Measurements from ENCODE around the gene MEIS3.
"Not testable (repeated sequence)": the region's sequence is repeated elsewhere in the genome, so short reads cannot be mapped to it uniquely, and the experiment has no call there.

The MEIS3 gene

GRCh38 chr19:47415953-47416642, 3.2 kb downstream of the MEIS3 start:
- no peak for DNase-seq

GRCh38 chr19:47414469-47414868, 4.9 kb downstream of the MEIS3 start:
- DNase-seq (no peak), ATAC-seq (no peak)

More at GRCh38 chr19:47415953-47416642, 3.2 kb downstream of the MEIS3 start:
- no peak for ATAC-seq

- no peak for DNase-seq
- ATAC-seq, result no peak
Measured at GRCh38 chr19:47413941-47414340, 5.4 kb downstream of the MEIS3 start.

GRCh38 chr19:47411696-47412095, 7.6 kb downstream of the MEIS3 start:
- ATAC-seq, result not testable (repeated sequence)

DNA sequence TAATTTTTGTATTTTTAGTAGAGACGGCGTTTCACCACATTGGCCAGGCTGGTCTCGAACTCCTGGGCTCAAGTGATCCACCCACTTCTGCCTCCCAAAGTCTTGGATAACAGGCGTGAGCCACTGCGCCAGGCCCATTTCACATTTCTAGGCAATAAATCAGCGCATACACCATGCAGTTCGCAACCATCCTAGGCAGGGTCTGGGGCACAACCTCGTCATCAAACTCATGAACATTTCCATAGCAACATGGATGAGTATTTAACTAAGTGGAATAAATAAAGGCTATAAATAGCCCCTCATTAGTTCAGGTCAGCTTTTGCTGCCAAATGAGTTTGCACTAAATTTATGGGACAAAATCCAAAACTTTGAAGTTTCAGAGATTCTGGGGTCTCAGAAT, 8.2 kb downstream of the MEIS3 start:
- DNase-seq (no peak), ATAC-seq (no peak)

More at GRCh38 chr19:47411696-47412095, 7.6 kb downstream of the MEIS3 start:
- not testable (repeated sequence) for DNase-seq

DNA sequence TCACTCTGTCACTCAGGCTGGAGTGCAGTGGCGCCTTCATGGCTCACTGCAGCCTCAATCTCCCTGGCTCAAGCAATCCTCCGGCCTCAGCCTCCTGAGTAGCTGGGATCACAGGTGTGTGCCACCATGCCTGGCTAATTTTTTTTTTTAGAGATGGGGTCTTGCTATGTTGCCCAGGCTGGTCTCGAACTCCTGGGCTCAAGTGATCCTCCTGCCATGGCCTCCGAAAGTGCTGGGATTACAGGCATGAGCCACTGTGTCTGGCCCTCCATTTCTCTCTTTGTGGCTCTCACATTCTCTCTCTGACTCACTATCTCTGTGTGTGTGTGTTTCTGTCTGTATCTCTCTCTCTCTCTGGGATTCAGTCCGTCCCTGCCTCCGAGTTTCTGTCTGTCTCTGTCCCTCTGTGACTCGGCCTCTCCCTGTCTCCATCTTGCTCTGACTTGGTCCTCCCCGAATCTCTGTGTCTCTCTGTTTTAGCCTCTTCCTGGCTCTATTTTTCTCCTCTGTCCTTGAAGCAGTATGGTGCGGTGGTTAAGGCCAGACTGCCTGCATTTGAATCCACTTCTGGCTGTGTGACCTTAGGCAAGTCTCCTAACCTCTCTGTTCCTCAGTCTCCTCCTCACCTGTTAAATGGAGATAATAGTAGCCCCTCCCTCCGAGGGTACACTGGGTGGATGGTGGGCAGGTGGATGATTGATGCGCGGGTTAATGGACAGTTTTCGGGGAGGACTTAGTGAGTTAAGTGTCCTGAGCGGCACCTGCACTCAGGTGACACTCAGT, 11.0 kb downstream of the MEIS3 start:
- ATAC-seq, result no peak

GRCh38 chr19:47407417-47407774, 11.9 kb downstream of the MEIS3 start:
- DNase-seq, result no peak
- ATAC-seq, result no peak

More for the DNA sequence above, 11.0 kb downstream of the MEIS3 start:
- no peak for DNase-seq

GRCh38 chr19:47406711-47407416, 12.5 kb downstream of the MEIS3 start:
- ATAC-seq, result no peak

GRCh38 chr19:47405854-47406417, 13.4 kb downstream of the MEIS3 start:
- DNase-seq (no peak), ATAC-seq (no peak)

More at GRCh38 chr19:47406711-47407416, 12.5 kb downstream of the MEIS3 start:
- no peak for DNase-seq

DNA sequence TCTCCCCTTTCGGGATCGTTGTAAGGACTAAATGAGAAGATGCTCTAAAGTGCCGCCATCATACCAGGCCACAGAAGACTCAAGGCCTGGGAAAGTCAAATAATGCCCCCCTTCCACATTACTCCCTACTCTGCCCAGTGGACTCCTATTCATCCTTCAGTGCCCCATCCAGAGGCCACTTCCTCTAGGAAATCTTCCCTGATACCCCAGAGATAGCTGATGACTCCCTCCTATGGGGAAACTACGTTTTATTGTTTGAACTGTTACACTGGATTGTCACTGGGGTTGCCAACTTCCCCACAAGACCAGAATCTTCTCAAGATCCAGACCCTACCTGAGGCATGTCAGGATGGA, 14.2 kb downstream of the MEIS3 start:
- ATAC-seq (no peak), DNase-seq (no peak)

DNA sequence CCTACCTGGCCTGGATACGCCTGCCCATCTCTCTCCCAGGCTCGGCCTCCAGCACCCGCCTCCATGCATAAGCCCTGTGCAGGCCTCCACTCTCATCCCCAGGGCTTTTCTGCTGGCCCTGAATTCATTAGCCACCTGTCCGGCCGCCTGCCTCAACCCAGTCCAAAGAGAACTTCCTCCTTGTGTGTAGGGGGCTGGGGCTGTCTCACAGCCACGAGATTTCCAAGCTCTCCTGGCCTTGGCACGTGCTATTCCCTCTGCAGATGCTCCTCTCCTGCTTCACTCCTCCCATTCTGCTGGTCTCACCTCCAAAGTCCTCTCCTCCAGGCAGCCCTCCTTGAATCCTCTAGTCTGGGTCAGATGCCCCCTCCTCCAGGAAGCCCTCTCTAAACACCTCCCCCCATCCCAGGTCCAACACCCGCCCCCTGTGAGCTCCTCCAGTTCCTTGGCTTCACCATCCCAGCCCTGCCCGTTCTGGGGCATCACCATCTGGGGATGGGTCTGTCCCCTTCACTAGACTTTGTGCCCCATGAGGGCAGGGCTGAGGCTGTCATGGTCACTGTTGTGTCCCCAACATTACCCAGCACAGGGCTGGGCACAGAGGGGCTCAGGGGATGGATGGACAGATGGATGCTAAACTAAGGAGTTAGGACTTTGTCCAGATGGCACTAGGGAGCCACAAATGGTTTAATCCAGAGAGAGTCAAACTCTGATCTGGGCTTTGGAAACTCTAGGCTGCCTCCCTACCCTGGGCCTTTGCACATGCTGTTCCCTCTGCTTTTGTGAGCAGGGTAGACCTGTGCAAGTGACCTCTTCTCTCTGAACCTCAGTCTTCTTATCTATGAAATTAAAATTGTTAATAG, 14.8 kb downstream of the MEIS3 start:
- DNase-seq, result no peak
- peak; percentile 10 for ATAC-seq

GRCh38 chr19:47402504-47402903, 16.8 kb downstream of the MEIS3 start:
- ATAC-seq, result no peak
- DNase-seq, result no peak

GRCh38 chr19:47398707-47399597, 20.4 kb downstream of the MEIS3 start:
- DNase-seq (no peak), ATAC-seq (no peak)

DNA sequence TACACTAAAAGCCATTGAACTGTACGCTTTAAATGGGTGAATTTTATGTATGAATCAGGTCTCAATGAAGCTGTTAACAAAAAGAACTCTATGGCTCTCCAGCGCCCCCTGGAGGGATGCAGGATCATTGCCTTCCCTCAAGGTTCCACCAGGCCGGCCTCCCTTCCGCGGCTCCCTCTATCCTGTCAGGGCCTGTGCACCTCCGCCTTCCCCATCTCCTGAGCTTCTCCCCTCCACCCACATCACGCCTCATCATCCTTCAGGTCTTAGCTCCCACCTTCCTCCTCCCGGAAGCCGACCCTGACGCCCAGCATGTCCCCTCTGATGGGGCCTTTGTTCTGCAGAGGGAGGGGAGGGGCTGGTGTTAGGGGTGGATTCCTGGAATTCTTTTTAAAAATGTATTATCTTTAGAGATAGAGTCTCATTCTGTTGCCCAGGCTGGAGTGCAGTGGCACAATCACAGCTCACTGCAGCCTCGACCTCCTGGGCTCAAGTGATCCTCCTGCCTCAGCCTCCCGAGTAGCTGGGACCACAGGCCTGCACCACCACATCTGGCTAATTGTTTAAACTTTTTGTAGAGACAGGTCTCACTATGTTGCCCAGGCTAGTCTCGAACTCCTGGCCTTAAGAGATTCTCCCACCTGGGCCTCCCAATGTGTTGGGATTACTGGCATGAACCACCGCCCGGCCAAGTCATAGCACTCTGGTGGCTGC, 27.7 kb downstream of the MEIS3 start:
- DNase-seq (peak; percentile 88), ATAC-seq (peak; percentile 76)

DNA sequence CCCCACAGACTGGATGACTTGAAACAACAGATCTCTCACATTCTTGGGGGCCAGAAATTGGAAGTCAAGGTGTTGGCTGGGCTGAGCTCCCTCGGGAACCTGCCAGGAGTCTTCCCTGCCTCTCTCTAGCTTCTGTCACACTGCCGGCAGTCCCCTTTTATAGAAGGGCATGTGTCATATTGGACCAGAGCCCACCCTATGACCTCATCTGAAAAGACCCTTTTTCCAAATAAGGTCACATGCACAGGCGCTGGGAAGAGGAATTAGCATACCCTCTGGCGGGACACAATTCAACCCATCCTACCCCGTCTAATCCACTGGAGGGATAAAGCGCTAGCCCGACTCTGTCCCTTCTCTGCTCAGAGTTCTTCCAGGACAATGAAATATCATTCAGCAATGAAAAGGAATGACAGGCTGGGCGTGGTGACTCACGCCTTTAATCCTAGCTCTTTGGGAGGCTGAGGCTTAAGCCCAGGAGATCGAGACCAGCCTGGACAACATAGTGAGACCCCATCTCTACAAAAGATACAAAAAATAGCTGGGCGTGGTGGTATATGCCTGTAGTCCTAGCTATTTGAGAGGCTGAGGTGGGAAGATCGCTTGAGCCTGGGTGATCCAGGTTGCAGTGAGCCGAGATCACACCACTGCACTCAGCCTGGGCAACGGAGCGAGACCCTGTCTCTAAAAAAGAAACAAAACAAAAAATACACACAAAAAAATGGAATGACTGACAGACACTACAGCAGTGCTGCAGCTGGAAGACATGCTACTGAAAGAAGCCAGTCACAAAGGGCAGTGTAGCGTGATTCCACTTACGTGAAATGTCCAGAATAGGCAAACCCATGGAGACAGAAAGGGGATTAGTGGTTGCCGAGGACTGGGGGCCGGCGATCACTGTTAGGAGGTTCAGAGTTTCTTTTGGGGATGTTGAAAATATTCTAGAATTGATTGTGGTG, 28.5 kb downstream of the MEIS3 start:
- DNase-seq (no peak), ATAC-seq (no peak)

GRCh38 chr19:47389150-47389556, 30.2 kb downstream of the MEIS3 start:
- no peak for ATAC-seq
- no peak for DNase-seq

- not testable (repeated sequence) for DNase-seq, ATAC-seq
Measured at GRCh38 chr19:47388721-47389120, 30.6 kb downstream of the MEIS3 start.

- not testable (repeated sequence) for ATAC-seq
Measured at GRCh38 chr19:47387623-47388022, 31.7 kb downstream of the MEIS3 start.

GRCh38 chr19:47386582-47386981, 32.7 kb downstream of the MEIS3 start:
- not testable (repeated sequence) for ATAC-seq, DNase-seq

More at GRCh38 chr19:47387623-47388022, 31.7 kb downstream of the MEIS3 start:
- not testable (repeated sequence) for DNase-seq

Data from stimulated activated naive CD8-positive, alpha-beta T cell treated with anti-CD3 and anti-CD28 coated beads, Interleukin-15, Interleukin-2, amounts not matched to agents 100 U/mL and 50 U/mL, for 24 hours (primary cell).